Esophagus muscularis mucosa (tissue), 4 donors: ENCODE data around the gene EID3.

Experiments
- CTCF ChIP-seq, 3 experiments: fragments of 200-600 bp in 2 of 3; fragments of 450-650 bp in 1 of 3; sonication (generic) in 2 of 3; IDR thresholded peaks; one replicate each; pipeline ENCODE4 v1.5.1; 2017 to 2019; ENCODE audit warnings: antibody characterized with exemption in 3 of 3, mild to moderate bottlenecking in 2 of 3, moderate library complexity in 1 of 3
- EP300 ChIP-seq: sonication (generic); formaldehyde crosslinking; IDR thresholded peaks from one replicate; pipeline ENCODE4 v1.6.1; 2017; ENCODE audit warnings: antibody characterized with exemption
- POLR2A ChIP-seq: fragments of 450-650 bp; IDR thresholded peaks from one replicate; pipeline ENCODE4 v1.6.1; 2017; ENCODE audit warnings: antibody characterized with exemption, moderate library complexity, mild to moderate bottlenecking, low read depth

GRCh38 chr12:104333692-104334255 lies 30.2 kb downstream of the EID3 start:
- TF ChIP-seq CTCF (IDR thresholded peaks at IDR 0.05) = no peak
- no peak for TF ChIP-seq POLR2A
- no peak for TF ChIP-seq EP300
